Breast epithelium (tissue), 4 donors: ENCODE data around the gene COA1. TPM values are rescaled to one million over a fixed set of nuclear protein-coding genes. Genes with fewer than 3 reads are reported as not detected.

ENCODE experiments used
- DNase-seq, 2 donors: peaks; one replicate each; pipeline ENCODE4 v3.0.0-alpha.2; 2019; ENCODE audit warnings: low spot score in 2 of 2
- H3K27ac ChIP-seq, 2 donors: fragments of 200-600 bp; sonication (generic) in 1 of 2; one replicate each; pipeline ENCODE4 v1.5.1; 2016 to 2019; ENCODE audit warnings: mild to moderate bottlenecking in 1 of 2
- H3K27me3 ChIP-seq, 2 donors: fragments of 200-600 bp; sonication (generic) in 1 of 2; one replicate each; pipeline versions ENCODE4 v1.5.1 to v1.6.0; 2017 to 2019; ENCODE audit warnings: control low read depth in 1 of 2, mild to moderate bottlenecking in 1 of 2
- H3K36me3 ChIP-seq: fragments of 200-600 bp; one replicate; pipeline ENCODE4 v1.5.1; 2019
- H3K4me1 ChIP-seq, 2 donors: fragments of 200-600 bp; sonication (generic); one replicate each; pipeline ENCODE4 v1.5.1; 2016 to 2019; ENCODE audit warnings: control low read depth in 1 of 2
- H3K4me3 ChIP-seq, 3 donors: fragments of 200-600 bp; sonication (generic); 1 replicate in 2 of 3; 2 replicates in 1 of 3; pipeline ENCODE4 v1.5.1; 2016 to 2019; ENCODE audit warnings: mild to moderate bottlenecking in 3 of 3, moderate library complexity in 2 of 3
- H3K9me3 ChIP-seq, 2 donors: fragments of 200-600 bp; sonication (generic) in 1 of 2; one replicate each; pipeline ENCODE4 v1.5.1; 2016 to 2019; ENCODE audit warnings: control low read depth in 1 of 2
- CTCF ChIP-seq, 3 donors: fragments of 450-650 bp; IDR thresholded peaks; one replicate each; pipeline ENCODE4 v1.5.1; 2016 to 2017; ENCODE audit warnings: antibody characterized with exemption in 3 of 3, mild to moderate bottlenecking in 3 of 3, moderate library complexity in 3 of 3
- POLR2A ChIP-seq: fragments of 450-650 bp; IDR thresholded peaks from one replicate; pipeline ENCODE4 v1.6.1; 2016; ENCODE audit warnings: antibody characterized with exemption, mild to moderate bottlenecking, moderate library complexity
- POLR2AphosphoS5 ChIP-seq, 3 donors: sonication (generic); formaldehyde crosslinking; IDR thresholded peaks; one replicate each; pipeline ENCODE4 v1.6.1; 2017; ENCODE audit warnings: antibody characterized with exemption in 3 of 3
- intact Hi-C: fragments of 100-400 bp; cut with DNase I; formaldehyde crosslinking; loops from one replicate; pipeline ENCODE4 v1.15.1; 2023; ENCODE audit warnings: low total_unique reads
- total RNA-seq, 3 donors: library from RNA; depleted of rRNA; stranded (reverse); fragments of >200 nt; gene quantifications; one replicate each; pipeline ENCODE4 v1.1.0, GENCODE V29; 2016

COA1 gene
- total RNA-seq, 3 donors from 2014 or later, result 39.0 to 94.3 (median 91.4) TPM

- Histone ChIP-seq H3K27ac (peak overlapping the region in 1 of 2 donors; percentile 84), H3K4me1 (no peaks in the 10 kb centered on the region), H3K27me3 (no peaks in the 10 kb centered on the region), H3K9me3 (no peaks in the 10 kb centered on the region), H3K36me3 (no peaks in the 10 kb centered on the region), H3K4me3 (peak overlapping the region in 1 of 3 donors; percentile 76)
- TF ChIP-seq CTCF (IDR thresholded peaks at IDR 0.05) (no peak), POLR2A (no peak), POLR2AphosphoS5 (IDR thresholded peaks at IDR 0.05) (no peak)
- intact Hi-C loops, result no loop called here
- DNase-seq, result no peak
These were observed 27.9 kb upstream of the COA1 start for GRCh38 chr7:43757073-43757720.

GRCh38 chr7:43756368-43757072 lies 27.2 kb upstream of the COA1 start:
- Histone ChIP-seq H3K4me1 (no peaks in the 10 kb centered on the region), H3K27me3 (no peaks in the 10 kb centered on the region), H3K4me3 (no peak overlapping the region), H3K9me3 (no peaks in the 10 kb centered on the region), H3K36me3 (no peaks in the 10 kb centered on the region), H3K27ac (no peak overlapping the region)
- DNase-seq, result no peak
- TF ChIP-seq POLR2AphosphoS5 (IDR thresholded peaks at IDR 0.05), result no peak
- no peak for TF ChIP-seq CTCF (IDR thresholded peaks at IDR 0.05)
- TF ChIP-seq POLR2A, result no peak
- intact Hi-C loops, result no loop called here

- no peak overlapping the region for H3K4me3 ChIP-seq
- DNase-seq, result no peak
These were observed 25.3 kb upstream of the COA1 start for GRCh38 chr7:43754596-43754995.

GRCh38 chr7:43753843-43754242 lies 24.5 kb upstream of the COA1 start:
- DNase-seq, result no peak
- Histone ChIP-seq H3K36me3 (no peaks in the 10 kb centered on the region), H3K27me3 (no peaks in the 10 kb centered on the region), H3K4me3 (no peak overlapping the region), H3K9me3 (no peaks in the 10 kb centered on the region), H3K27ac (no peak overlapping the region), H3K4me1 (no peaks in the 10 kb centered on the region)
- intact Hi-C loops, result no loop called here
- no peak for TF ChIP-seq POLR2A

More at GRCh38 chr7:43754596-43754995, 25.3 kb upstream of the COA1 start:
- H3K27me3 ChIP-seq, result no peaks in the 10 kb centered on the region
- intact Hi-C loops, result no loop called here
- no peak overlapping the region for H3K27ac ChIP-seq
- H3K4me1 ChIP-seq, result no peaks in the 10 kb centered on the region
- no peak for TF ChIP-seq POLR2A
- TF ChIP-seq POLR2AphosphoS5 (IDR thresholded peaks at IDR 0.05), result no peak
- TF ChIP-seq CTCF (IDR thresholded peaks at IDR 0.05), result no peak
- no peaks in the 10 kb centered on the region for H3K9me3 ChIP-seq
- no peaks in the 10 kb centered on the region for H3K36me3 ChIP-seq

- intact Hi-C loops, result no loop called here
- DNase-seq, result no peak
- no peak for TF ChIP-seq POLR2AphosphoS5 (IDR thresholded peaks at IDR 0.05)
- no peak for TF ChIP-seq POLR2A
- no peak for TF ChIP-seq CTCF (IDR thresholded peaks at IDR 0.05)
These were observed 24.0 kb upstream of the COA1 start for GRCh38 chr7:43753271-43753810.

More at GRCh38 chr7:43753271-43753810, 24.0 kb upstream of the COA1 start:
- H3K27ac ChIP-seq, result no peak overlapping the region
- H3K4me3 ChIP-seq, result no peak overlapping the region
- H3K36me3 ChIP-seq, result no peaks in the 10 kb centered on the region
- no peaks in the 10 kb centered on the region for H3K9me3 ChIP-seq
- H3K27me3 ChIP-seq, result no peaks in the 10 kb centered on the region
- H3K4me1 ChIP-seq, result no peaks in the 10 kb centered on the region
